ENCODE results near the gene HS6ST2.

The HS6ST2 gene

GRCh38 chrX:132603700-132604286, 354.6 kb downstream of the HS6ST2 start:
- no peak for DNase-seq

DNA sequence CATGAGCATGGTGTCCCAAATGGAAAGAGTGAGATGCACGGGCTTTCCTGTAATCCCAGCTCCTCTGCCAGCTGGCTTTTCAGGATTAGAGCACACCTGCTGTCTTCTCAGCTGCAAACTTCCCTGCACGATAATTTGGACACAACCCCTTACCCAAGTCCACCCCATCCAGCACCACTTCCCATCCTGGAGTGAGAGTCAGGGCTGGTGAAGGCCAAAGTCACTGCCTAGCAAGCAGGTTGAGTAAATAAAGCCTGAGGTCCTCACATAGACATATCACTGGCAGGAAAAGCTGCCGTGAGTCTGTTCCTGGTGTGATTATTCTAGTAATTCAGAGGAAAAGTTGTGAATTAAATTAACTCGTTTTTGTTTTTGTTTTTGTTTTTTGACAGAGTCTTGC, 355.7 kb downstream of the HS6ST2 start:
- no peak for DNase-seq

DNA sequence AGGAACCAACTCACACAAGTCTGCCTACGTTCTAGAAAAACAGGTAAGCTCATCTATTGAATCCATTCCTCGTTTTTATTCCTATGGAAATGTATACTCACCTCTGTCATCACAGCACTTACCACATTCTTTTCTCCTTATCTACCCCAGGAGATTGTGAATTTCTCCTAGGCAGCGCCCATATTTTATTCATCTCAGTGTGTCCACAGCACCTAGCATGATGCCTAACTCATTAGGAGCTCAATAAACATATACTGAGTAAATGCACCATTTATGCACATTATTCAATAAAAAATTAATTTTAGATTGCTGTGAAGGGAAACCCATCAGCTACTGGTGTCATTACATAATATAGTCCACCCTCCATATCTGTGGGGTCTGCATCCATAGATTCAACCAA, 363.4 kb downstream of the HS6ST2 start:
- no peak for DNase-seq

DNA sequence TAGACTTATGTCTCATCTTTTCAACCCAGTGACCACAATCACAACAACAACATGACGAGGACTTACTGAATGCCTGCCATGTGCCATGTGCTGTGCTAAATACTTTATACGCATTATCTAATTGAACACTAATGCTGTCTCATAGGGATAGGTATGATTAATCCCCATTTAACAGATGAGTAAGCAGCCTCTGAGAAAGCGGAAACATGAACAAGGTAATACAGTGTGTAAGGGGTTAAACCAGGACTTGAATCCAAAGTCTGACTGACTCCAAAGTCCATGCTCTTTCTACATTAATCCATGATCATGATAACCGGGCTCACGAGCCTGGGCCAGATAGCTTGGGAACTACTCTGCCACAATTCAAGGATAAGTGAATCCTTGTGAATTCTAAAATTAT, 364.3 kb downstream of the HS6ST2 start:
- DNase-seq = no peak

GRCh38 chrX:132592880-132593279, 365.5 kb downstream of the HS6ST2 start:
- DNase-seq = no peak

DNA sequence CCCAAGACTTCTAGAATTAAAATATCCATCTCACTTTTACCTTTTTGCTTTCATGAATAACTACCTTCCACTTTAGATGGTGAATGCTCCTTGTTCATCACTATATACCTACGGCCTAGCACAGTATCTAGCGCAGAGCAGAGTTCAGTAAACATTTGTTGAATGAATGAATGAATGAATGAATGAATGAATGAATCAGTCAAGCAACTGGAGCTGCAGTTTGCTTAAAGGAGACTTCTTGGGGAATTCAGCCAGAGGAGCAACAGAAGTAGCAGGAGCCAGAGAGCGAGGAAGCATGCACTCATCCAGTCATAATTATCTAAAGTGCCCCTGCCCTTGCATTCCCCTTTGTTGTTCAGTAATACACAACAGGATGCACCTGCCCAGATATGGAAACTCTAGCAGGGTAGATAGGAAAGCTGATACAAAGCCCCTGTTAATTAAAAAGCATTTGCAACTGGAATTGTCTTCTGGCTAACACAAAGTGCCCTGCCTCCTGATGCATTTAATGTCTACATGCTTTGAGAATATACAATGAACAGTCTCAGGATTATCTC, 366.6 kb downstream of the HS6ST2 start:
- DNase-seq = no peak

DNA sequence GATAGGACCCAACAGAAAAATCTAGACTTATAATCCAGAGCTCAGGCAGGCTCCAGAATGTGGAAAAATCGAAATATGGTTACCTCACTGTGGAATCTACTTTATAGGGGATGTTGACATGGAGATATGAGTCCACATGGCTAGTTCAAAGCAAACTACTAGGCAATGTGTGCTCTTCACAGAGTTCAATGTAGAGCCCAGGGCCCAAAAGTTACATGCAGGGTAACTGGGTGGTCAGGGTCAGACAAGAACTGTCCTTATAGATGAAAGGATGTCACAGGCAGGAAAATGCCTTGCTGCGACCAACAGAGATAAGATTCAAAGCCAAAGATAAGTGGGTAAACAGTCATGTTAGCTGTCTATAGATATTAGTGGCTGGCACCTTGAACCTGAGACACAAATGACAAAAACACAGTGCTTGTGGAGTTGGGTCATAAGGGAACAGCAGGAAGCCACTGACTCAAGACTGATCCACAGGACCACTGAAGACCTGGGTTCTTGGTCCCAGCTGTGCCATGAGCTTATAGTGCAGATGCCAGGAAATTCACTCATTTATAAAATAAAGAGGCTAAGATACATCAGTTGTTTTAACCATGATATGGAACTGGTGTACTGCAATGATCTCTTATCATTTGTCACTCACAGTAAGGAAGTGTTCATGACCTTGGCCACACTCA, 367.9 kb downstream of the HS6ST2 start:
- no peak for DNase-seq

DNA sequence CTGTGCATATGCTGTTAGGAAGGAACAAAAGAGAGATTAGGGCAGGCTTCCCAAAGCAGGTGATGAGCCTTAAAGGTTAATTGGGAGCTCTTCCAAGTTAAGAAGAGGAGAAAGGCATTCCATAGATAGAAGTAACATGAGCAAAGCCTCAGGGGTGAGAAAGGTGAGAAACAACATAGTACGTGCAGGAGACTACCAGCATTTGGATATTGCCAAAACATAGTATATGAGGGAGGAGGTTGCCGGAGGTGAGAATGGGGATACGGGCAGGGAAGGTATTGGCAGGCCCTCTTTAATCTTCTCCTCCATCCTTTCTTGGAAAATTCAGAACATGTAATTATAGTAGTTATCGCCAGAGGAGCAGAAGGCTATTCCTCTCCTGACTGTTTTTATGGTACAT, 373.5 kb downstream of the HS6ST2 start:
- no peak for DNase-seq

DNA sequence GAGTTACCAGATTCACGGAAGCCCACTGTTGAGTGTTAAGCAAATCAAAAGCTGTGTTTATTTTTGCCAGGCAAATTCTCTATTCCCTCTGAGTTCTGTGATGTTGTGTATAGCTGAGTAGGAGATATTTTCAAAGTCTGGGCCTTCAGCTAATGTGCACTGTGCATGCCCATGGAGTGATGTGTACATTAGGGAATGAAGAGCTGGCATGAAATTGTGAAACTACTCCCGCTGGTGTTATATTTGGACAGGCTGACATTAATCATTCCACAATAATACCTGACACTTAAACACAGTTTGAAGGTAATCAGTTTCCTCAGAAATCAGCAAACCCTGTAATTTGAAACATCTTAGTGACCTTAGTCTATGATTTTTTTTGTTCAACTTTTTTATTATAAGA, 381.5 kb downstream of the HS6ST2 start:
- DNase-seq = no peak
